WERI-Rb-1 (cell line): ENCODE data around the gene LRRIQ3.

ENCODE experiments used
- DNase-seq: peaks from one replicate; pipeline ENCODE4 v3.0.0-alpha.2; 2020
- H3K27ac ChIP-seq: fragments of 250-450 bp; sonication (Bioruptor Pico); 2 replicates; pipeline ENCODE4 v1.5.1; 2020; ENCODE audit warnings: mild to moderate bottlenecking, moderate library complexity
- H3K27me3 ChIP-seq: fragments of 250-450 bp; sonication (Bioruptor Pico); 2 replicates; pipeline ENCODE4 v1.5.1; 2021; ENCODE audit warnings: mild to moderate bottlenecking, low read depth, moderate library complexity; ENCODE audit not compliant: insufficient read depth, severe bottlenecking
- H3K36me3 ChIP-seq: fragments of 250-450 bp; sonication (Bioruptor Pico); 2 replicates; pipeline ENCODE4 v1.5.1; 2020; ENCODE audit warnings: mild to moderate bottlenecking, moderate library complexity
- H3K4me3 ChIP-seq: 2 replicates; pipeline ENCODE4 v1.5.1; 2011; ENCODE audit warnings: low read depth, mild to moderate bottlenecking, control low read depth, low read length
- H3K9me3 ChIP-seq: fragments of 250-450 bp; sonication (Bioruptor Pico); 2 replicates; pipeline ENCODE4 v1.5.1; 2021; ENCODE audit warnings: mild to moderate bottlenecking, moderate library complexity; ENCODE audit not compliant: severe bottlenecking
- TF ChIP-seq, protein P1 (sequence below): IDR thresholded peaks from 2 replicates; pipeline ENCODE4 v1.5.1; 2011; ENCODE audit warnings: low read depth, mild to moderate bottlenecking, control low read depth, inconsistent platforms, low read length

Gene LRRIQ3

DNA sequence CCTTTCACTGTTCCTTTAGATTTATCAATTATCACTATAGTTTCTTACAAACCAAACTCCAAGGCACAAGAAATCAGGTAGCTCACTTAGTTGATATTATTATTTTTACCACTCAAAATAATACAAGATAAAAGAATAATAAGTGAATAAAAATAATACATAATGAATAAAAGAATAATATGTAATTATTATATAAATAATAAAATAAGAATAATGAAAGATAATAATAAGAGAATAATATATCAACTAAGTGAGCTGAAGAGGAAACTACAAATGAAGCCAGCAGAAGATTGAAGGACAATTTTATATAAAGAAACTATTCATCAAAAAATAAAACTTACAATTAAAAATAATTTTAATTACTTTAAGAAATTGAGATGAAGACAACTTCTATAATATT, 90.6 kb downstream of the LRRIQ3 start:
- Histone ChIP-seq H3K36me3 (no peaks in the 10 kb centered on the region), H3K9me3 (no peaks in the 10 kb centered on the region), H3K27me3 (no peaks in the 10 kb centered on the region), H3K27ac (no peak overlapping the region), H3K4me3 (no peak overlapping the region)
- TF ChIP-seq, protein P1, sequence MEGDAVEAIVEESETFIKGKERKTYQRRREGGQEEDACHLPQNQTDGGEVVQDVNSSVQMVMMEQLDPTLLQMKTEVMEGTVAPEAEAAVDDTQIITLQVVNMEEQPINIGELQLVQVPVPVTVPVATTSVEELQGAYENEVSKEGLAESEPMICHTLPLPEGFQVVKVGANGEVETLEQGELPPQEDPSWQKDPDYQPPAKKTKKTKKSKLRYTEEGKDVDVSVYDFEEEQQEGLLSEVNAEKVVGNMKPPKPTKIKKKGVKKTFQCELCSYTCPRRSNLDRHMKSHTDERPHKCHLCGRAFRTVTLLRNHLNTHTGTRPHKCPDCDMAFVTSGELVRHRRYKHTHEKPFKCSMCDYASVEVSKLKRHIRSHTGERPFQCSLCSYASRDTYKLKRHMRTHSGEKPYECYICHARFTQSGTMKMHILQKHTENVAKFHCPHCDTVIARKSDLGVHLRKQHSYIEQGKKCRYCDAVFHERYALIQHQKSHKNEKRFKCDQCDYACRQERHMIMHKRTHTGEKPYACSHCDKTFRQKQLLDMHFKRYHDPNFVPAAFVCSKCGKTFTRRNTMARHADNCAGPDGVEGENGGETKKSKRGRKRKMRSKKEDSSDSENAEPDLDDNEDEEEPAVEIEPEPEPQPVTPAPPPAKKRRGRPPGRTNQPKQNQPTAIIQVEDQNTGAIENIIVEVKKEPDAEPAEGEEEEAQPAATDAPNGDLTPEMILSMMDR, result no peak
- no peak for DNase-seq

DNA sequence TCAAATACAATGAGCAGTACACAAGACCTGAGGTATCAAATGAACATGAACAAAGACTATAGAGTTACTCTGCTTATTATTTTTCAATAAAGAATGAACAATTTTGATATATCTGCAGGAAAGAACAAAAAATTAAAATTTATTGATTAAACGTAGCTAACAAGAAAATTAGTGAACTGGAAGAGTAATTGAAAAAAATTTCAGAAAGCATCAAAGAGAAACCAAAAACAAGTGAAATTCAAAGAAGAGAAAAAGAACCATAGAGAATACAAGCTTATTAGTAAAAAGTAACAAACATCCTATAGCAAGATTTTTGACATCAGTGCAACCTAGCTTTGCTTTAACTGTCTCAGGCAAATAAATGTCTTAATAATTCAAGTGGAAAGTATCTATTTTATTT, 106.6 kb downstream of the LRRIQ3 start:
- Histone ChIP-seq H3K27me3 (no peaks in the 10 kb centered on the region), H3K4me3 (no peak overlapping the region), H3K36me3 (no peaks in the 10 kb centered on the region), H3K27ac (no peak overlapping the region), H3K9me3 (peaks cover 10% of the 10 kb centered on the region)
- TF ChIP-seq, protein P1, result no peak
- no peak for DNase-seq

DNA sequence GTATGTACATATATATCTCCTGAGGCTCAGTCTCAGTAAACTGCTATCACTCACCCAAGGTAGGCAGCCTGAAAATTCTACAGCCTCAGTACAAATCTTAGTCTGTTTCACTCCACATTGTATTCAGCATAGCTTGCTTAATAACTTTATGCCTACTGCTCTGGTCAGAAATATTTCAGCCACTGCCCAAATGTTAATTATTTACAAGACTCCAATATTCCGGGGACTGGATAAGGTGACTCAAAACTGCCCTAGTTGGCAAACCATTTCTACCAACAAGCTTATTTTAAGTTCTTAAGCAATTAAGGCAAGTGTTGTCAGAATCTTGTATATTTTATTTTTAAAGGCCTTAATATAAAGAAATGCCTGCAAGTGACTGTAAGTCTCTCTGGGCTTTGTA, 114.8 kb downstream of the LRRIQ3 start:
- DNase-seq, result no peak

DNA sequence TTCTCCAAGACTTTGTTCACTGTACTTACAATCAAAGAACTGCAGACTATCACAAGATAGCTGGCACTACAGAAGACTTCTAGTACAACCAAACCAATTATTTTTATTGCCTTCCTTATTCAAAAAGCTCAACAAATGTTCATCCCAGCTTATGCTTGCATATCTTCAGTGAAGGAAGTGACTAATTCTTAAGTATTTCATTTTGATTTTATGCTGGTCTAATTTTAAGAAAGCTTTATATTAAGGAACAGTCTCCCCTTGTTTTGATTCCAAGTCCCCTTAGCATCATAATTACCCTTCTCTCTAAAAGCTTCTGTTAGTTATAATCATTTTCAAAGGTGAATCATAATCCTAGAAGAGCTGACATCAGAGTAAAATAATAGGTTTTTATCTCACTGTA, 132.9 kb downstream of the LRRIQ3 start:
- Histone ChIP-seq H3K27ac (no peak overlapping the region), H3K36me3 (no peaks in the 10 kb centered on the region), H3K9me3 (no peaks in the 10 kb centered on the region), H3K27me3 (no peaks in the 10 kb centered on the region), H3K4me3 (no peak overlapping the region)
- TF ChIP-seq, protein P1, result no peak
- DNase-seq, result no peak

More for the DNA sequence above, 114.8 kb downstream of the LRRIQ3 start:
- TF ChIP-seq, protein P1, result no peak
- Histone ChIP-seq H3K27ac (no peak overlapping the region), H3K36me3 (no peaks in the 10 kb centered on the region), H3K9me3 (no peaks in the 10 kb centered on the region), H3K4me3 (no peak overlapping the region), H3K27me3 (no peaks in the 10 kb centered on the region)

DNA sequence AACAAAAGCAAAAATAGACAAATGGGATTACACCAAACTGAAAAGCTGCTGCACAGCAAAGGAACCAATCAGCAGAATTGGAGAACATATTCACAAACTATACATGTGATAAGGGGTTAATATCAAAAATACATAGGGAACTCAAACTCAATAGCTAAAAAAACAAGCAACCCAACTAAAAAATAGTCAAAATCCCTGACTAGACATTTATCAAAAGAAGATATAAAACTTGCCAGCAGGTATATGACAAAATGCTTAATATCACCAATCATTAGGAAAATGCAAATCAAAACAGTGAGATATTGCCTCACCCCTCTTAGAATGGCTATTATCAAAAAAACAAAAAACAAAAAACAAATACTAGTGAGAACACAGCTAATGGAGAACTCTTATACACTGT, 140.3 kb downstream of the LRRIQ3 start:
- no peak for DNase-seq
- Histone ChIP-seq H3K9me3 (no peaks in the 10 kb centered on the region), H3K4me3 (no peak overlapping the region), H3K36me3 (no peaks in the 10 kb centered on the region), H3K27ac (no peak overlapping the region), H3K27me3 (no peaks in the 10 kb centered on the region)
- TF ChIP-seq, protein P1, result no peak

DNA sequence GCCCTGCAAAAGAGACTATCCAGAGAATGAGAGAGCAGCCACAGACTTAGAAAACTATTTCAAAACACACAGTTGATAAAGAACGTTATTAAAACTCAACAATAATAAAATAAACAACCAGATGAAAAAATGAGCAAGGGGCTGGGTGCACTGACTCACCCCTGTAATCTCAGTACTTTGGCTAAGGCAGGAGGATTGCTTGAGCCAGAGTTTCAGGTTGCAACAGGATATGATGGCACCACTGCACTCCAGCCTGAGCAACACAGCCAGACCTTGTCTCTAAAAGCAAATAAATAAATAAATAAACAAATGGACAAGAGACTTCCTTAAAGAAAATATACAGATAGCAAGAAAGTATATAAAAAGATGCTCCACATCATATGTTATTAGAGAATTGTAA, 144.6 kb downstream of the LRRIQ3 start:
- DNase-seq, result no peak
- no peak overlapping the region for H3K27ac ChIP-seq

More for the DNA sequence above, 144.6 kb downstream of the LRRIQ3 start:
- TF ChIP-seq, protein P1, result no peak
- H3K27me3 ChIP-seq, result no peaks in the 10 kb centered on the region
- H3K36me3 ChIP-seq, result no peaks in the 10 kb centered on the region
- H3K4me3 ChIP-seq, result no peak overlapping the region
- no peaks in the 10 kb centered on the region for H3K9me3 ChIP-seq
